GM10266 (cell line): ENCODE data around the gene SGCG.
A peak's percentile ranks its signal among the peaks of the same experiment; 100 is the strongest.

Source experiments
- DNase-seq: peaks from one replicate; pipeline ENCODE4 v3.0.0; 2012; ENCODE audit errors: extremely low spot score
- CTCF ChIP-seq: IDR thresholded peaks from 2 replicates; pipeline ENCODE4 v1.5.1; 2012; ENCODE audit warnings: mild to moderate bottlenecking, low read depth; ENCODE audit not compliant: control insufficient read depth, insufficient read depth; ENCODE audit errors: missing control alignments

Gene SGCG

GRCh38 chr13:23267571-23267970 lies 86.8 kb downstream of the SGCG start:
- TF ChIP-seq CTCF = no peak
- no peak for DNase-seq

GRCh38 chr13:23268441-23268840 lies 87.7 kb downstream of the SGCG start:
- peak; percentile 36 for DNase-seq
- TF ChIP-seq CTCF = no peak

- DNase-seq = no peak
- no peak for TF ChIP-seq CTCF
These were observed 90.6 kb downstream of the SGCG start for GRCh38 chr13:23271331-23271730.

- TF ChIP-seq CTCF = no peak
- no peak for DNase-seq
These were observed 92.7 kb downstream of the SGCG start for GRCh38 chr13:23273498-23273897.

- no peak for DNase-seq
- no peak for TF ChIP-seq CTCF
These were observed 98.5 kb downstream of the SGCG start for GRCh38 chr13:23279321-23279720.

- no peak for TF ChIP-seq CTCF
- DNase-seq = no peak
These were observed 107.8 kb downstream of the SGCG start for GRCh38 chr13:23288564-23288963.

- TF ChIP-seq CTCF = no peak
- no peak for DNase-seq
These were observed 108.2 kb downstream of the SGCG start for GRCh38 chr13:23288995-23289394.

GRCh38 chr13:23289917-23290357 lies 109.2 kb downstream of the SGCG start:
- no peak for TF ChIP-seq CTCF
- DNase-seq = no peak
